Measurements from ENCODE around the gene SAT1. TPM values are rescaled to one million over a fixed set of nuclear protein-coding genes. Genes with fewer than 3 reads are reported as not detected.

SAT1 gene
- total and polyA plus RNA-seq, 12 donors: 73.5 to 884 (median 114) TPM

DNA sequence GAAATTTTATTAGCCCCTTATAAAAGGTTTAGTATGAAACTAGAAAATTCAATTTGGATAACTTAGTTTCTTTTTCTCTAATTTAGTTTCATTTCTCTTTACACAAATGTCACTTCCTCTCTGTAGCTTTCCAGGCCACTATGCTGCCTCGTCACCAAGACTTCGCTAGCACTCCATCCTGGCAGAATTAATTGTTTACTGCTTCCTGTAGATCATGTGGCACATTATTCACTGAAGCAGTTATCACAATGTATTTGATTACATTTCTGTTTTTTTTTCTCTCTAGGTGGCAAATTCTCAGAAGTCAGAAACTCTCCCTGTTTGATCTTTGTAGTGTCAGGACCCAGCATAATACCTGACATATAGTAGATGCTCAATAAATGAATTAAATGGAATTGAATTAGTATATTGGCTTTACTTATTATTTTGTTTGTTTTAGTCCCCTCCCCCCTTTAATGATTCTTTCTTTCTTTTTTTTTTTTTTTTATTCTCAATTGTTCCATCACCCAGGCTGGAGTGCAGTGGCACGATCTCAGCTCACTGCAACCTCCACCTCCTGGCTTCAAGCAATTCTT lies 9.3 kb upstream of the SAT1 start:
- 64 to 72% methylated on average over 3 of the region's 3 CpGs for WGBS, 2 donors
- TF ChIP-seq, protein P1, sequence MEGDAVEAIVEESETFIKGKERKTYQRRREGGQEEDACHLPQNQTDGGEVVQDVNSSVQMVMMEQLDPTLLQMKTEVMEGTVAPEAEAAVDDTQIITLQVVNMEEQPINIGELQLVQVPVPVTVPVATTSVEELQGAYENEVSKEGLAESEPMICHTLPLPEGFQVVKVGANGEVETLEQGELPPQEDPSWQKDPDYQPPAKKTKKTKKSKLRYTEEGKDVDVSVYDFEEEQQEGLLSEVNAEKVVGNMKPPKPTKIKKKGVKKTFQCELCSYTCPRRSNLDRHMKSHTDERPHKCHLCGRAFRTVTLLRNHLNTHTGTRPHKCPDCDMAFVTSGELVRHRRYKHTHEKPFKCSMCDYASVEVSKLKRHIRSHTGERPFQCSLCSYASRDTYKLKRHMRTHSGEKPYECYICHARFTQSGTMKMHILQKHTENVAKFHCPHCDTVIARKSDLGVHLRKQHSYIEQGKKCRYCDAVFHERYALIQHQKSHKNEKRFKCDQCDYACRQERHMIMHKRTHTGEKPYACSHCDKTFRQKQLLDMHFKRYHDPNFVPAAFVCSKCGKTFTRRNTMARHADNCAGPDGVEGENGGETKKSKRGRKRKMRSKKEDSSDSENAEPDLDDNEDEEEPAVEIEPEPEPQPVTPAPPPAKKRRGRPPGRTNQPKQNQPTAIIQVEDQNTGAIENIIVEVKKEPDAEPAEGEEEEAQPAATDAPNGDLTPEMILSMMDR (IDR thresholded peaks at IDR 0.05): no peak
- no peaks in the 10 kb centered on the region for H3K36me3 ChIP-seq
- intact Hi-C loops (cut with DNase I): no loop called here
- no peak for DNase-seq
- H3K9me3 ChIP-seq: no peaks in the 10 kb centered on the region
- H3K27ac ChIP-seq: peak overlapping the region in 6 of 10 donors; percentile 43 to 82 (median 61)
- peaks cover 0 to 14% (median 0%) of the 10 kb centered on the region in 9 donors for H3K4me1 ChIP-seq
- ATAC-seq: peak in 7 of 8 donors; percentile 27 to 75 (median 67)
- no peaks in the 10 kb centered on the region for H3K27me3 ChIP-seq
- H3K4me3 ChIP-seq: no peak overlapping the region

DNA sequence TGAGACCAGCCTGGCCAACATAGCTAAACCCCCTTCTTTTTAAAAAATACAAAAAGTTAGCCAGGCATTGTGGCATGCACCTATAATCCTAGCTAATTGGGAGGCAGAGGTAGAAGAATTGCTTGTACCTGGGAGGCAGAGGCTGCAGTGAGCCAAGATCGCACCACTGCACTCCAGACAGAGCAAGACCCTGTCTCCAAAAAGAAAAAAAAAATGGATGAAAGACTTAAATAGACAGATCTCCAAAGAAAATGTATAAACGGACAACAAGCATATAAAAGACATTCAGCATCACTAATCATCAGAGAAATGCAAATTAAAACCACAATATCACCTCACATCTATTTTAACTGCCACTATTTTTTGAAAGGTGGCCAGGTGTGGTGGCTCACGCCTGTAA lies 6.6 kb upstream of the SAT1 start:
- Histone ChIP-seq H3K36me3 (no peaks in the 10 kb centered on the region), H3K27ac (no peak overlapping the region), H3K4me3 (no peak overlapping the region), H3K9me3 (no peaks in the 10 kb centered on the region), H3K27me3 (no peaks in the 10 kb centered on the region), H3K4me1 (peaks cover 0 to 22% (median 0%) of the 10 kb centered on the region in 9 donors)
- 89 to 96% methylated on average over 3 of the region's 3 CpGs for WGBS, 2 donors
- ATAC-seq (no peak), DNase-seq (no peak)
- TF ChIP-seq, protein P1 (IDR thresholded peaks at IDR 0.05): no peak
- intact Hi-C loops (cut with DNase I): loop anchor here in 1 of 10 donors (5.0 kb wide), 1 partner anchor 981 kb away; no protein-coding TSS in a partner anchor

DNA sequence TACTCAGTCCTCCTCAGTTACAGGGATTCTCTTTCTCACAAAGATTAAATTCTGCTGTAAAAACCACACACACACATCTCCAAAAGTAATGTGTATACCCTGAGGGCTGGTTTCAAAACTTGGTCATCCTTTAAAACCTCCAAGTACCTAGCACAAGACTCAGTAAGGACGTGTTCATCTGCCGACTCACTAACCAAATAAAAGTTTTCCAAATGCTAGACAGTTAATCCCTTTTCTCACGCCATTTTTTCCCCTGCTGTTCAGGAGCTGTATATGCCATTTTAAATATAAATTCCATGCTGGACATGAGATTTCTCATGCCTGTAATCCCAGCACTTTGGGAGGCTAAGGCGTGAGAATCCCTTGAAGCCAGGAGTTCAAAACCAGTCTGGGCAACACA lies 3.9 kb upstream of the SAT1 start:
- Histone ChIP-seq H3K4me1 (peaks cover 0 to 23% (median 0%) of the 10 kb centered on the region in 9 donors), H3K9me3 (peaks cover 0 to 6% (median 0%) of the 10 kb centered on the region in 11 donors), H3K36me3 (no peaks in the 10 kb centered on the region), H3K27me3 (no peaks in the 10 kb centered on the region), H3K4me3 (no peak overlapping the region), H3K27ac (no peak overlapping the region)
- ATAC-seq (no peak), DNase-seq (no peak)
- TF ChIP-seq, protein P1 (IDR thresholded peaks at IDR 0.05): no peak
- intact Hi-C loops (cut with DNase I): loop anchor here in 1 of 10 donors (5.0 kb wide), 1 partner anchor 978 kb away; no protein-coding TSS in a partner anchor
- 88 to 89% methylated on average over 4 of the region's 4 CpGs for WGBS, 2 donors

DNA sequence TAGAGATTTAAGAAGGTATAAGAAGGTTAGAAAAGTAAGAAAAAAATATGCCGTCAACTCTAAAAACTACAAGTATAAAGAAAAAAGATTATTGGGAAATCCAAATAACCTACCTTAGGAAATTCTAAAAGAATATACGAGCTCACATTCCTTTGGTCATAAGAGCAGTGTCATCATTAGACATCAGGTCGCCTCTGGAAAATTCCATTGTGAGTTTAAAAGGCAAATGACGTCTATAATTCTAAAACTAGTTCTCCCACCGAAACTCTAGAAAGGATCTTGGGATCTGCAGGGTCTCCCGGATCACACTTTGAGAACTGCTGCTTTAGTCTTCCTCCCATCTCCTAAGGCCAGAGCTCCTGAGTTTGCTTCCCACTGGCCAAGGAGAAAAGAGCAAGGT lies 518 bp upstream of the SAT1 start:
- H3K9me3 ChIP-seq: peaks cover 0 to 6% (median 0%) of the 10 kb centered on the region in 11 donors
- no peak for DNase-seq
- no peak for ATAC-seq
- peak overlapping the region in 7 of 10 donors; percentile 60 to 97 (median 96) for H3K27ac ChIP-seq
- TF ChIP-seq, protein P1 (IDR thresholded peaks at IDR 0.05): no peak
- peaks cover 0 to 31% (median 6%) of the 10 kb centered on the region in 9 donors for H3K4me1 ChIP-seq
- H3K4me3 ChIP-seq: peak overlapping the region; percentile 21 to 86 (median 76)
- intact Hi-C loops (cut with DNase I): loop anchor here in 8 of 10 donors (1.0 to 10.0 kb wide), 10 partner anchors 40 to 270 kb away; partner anchors contain the start of genes ACOT9 (in 2 of the 8), APOO (in 1 of the 8), CXorf58 (in 1 of the 8) and EIF2S3 (in 1 of the 8)
- peaks cover 0 to 20% (median 0%) of the 10 kb centered on the region in 9 donors for H3K36me3 ChIP-seq
- no peaks in the 10 kb centered on the region for H3K27me3 ChIP-seq
- WGBS, 2 donors: 28 to 33% methylated on average over 6 of the region's 6 CpGs
